Cardiac septum (tissue), 1 donor: ENCODE measurements around the gene KRTAP5-1. TPM values are rescaled to one million over a fixed set of nuclear protein-coding genes. Genes with fewer than 3 reads are reported as not detected.
"Not testable (repeated sequence)": the region's sequence is repeated elsewhere in the genome, so short reads cannot be mapped to it uniquely, and the experiment has no call there.

Experiments
- DNase-seq: peaks from one replicate; pipeline ENCODE4 v3.0.0-alpha.2; 2020; ENCODE audit warnings: low spot score
- intact Hi-C: fragments of 100-400 bp; cut with DNase I; formaldehyde crosslinking; loops from one replicate; pipeline ENCODE4 v1.14.0; 2022
- long read RNA-seq: library from polyadenylated mRNA; unstranded; transcript quantifications from one replicate; pipeline ENCODE4 v2.0.0, GENCODE V29; 2021
- total RNA-seq: library from RNA; stranded (reverse); fragmentation: NEBNext Ultra II Directional; extraction: Animal tissue kit (Norgen Biotek cat#: 25700); gene quantifications from one replicate; pipeline ENCODE4 v1.2.1, GENCODE V29; 2021
- donor health status: DM: no; HTN: no; CAD: no.

Gene KRTAP5-1, protein sequence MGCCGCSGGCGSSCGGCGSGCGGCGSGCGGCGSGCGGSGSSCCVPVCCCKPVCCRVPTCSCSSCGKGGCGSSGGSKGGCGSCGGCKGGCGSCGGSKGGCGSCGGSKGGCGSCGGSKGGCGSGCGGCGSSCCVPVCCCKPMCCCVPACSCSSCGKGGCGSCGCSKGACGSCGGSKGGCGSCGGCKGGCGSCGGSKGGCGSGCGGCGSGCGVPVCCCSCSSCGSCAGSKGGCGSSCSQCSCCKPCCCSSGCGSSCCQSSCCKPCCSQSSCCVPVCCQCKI
- total RNA-seq: not detected
- long read RNA-seq, partial matches to known transcripts: 0 of 1 reads
- long read RNA-seq, other reads (novel, unspliced or antisense): 0 of 1 reads

DNA sequence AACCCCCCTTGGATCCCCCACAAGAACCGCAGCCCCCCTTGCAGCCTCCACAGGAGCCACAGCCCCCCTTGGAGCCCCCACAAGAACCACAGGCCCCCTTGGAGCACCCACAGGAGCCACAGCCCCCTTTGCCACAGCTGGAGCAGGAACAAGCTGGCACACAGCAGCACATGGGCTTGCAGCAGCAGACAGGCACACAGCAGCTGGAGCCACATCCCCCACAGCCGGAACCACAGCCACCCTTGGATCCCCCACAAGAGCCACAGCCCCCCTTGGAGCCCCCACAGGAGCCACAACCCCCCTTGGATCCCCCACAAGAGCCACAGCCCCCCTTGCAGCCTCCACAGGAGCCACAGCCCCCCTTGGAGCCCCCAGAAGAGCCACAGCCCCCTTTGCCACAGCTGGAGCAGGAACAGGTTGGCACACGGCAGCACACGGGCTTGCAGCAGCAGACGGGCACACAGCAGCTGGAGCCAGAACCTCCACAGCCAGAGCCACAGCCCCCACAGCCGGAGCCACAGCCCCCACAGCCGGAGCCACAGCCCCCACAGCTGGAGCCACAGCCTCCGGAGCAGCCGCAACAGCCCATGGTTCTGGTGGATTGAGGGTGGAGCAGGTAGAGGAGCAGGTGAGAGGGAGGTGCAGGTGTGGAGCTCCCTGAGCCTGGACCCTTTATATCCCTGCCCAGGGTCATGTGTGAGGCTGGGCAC is at the start of gene KRTAP5-1:
Gene KRTAP5-1 (minus strand): TSS at position 623 of the 710 bp plus-strand sequence. CDS start 34 bp downstream, at position 589.
- DNase-seq, intact Hi-C loops: not testable (repeated sequence)

DNA sequence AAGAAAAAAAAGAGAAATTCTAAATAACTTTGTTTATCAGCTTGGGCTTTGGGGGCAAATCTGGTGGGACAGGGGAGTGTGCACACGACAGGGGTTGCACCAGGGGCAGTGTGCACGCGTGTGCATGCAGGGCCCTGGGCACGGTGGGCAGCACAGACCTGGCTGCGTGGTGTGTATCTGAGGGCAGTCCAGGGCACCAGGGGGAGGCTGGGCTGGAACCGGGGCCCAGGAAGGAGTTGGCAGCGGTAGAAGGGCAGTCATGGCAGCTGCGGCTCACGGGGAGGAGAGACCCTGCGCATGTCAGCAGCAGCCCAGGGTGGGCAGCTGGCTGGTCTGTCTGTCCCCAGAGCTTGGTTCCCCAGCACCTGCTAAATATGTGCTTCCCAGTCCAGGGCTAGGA is 48.8 kb upstream of the KRTAP5-1 start:
- DNase-seq: no peak

DNA sequence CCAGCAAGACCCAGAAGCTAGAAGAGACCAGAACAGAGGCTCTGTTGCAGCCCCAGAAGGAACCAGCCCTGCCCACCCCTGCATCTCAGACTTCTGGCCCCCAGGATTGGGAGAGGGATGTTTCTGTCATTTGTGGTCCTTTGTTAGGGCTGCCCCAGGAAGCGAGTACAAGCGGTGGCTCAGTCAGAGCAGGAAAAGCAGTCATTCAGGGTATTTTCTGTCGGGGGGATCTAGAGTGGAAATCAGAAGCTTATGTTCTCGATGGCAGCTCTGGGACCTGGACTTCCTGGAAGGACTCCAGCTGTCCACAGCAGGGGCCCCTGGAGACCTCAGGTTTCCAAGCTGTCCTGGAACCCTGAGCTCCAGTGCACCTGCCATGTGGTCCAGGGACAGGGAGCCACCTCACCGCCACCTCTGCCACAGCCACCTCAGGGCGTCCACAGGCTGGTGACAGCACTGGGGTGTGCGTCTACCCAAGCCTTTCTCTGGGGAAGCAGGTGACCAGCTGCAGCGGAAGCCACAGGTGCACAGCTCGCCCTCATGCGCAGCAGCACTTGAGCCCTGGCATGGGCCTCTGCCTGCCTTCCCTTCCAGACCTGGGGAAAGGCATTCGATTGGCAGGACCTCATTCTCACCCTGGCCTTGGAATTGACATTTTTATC is 47.1 kb upstream of the KRTAP5-1 start:
- intact Hi-C loops: no loop called here

More for the DNA sequence above, 48.8 kb upstream of the KRTAP5-1 start:
- intact Hi-C loops: no loop called here

DNA sequence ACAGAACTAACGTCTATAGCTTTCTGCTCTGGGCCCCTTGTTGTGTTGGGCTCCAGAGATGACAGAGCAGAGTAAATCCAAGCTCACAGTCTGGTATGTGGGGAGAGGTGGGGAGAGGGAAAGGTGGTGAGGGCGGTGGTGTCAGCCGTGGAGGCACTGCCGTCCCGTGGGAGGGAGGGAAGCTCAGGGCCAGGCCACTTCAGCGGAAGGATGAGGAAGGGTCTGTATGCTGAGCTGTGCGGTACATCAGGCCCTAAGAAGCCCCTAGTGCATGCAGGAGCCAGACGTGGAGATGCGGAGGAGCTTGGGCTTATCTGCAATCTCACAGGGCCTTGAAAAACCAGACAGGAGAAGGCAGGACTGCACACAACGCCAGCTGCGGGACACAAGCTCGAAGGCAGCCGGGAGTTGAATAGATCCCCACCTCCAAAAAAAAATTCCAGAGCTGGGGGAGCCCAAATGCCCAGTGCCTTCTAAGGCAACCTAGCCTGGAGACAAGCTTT is 46.0 kb upstream of the KRTAP5-1 start:
- intact Hi-C loops: no loop called here
- DNase-seq: no peak

More for the DNA sequence above, 47.1 kb upstream of the KRTAP5-1 start:
- DNase-seq: no peak

DNA sequence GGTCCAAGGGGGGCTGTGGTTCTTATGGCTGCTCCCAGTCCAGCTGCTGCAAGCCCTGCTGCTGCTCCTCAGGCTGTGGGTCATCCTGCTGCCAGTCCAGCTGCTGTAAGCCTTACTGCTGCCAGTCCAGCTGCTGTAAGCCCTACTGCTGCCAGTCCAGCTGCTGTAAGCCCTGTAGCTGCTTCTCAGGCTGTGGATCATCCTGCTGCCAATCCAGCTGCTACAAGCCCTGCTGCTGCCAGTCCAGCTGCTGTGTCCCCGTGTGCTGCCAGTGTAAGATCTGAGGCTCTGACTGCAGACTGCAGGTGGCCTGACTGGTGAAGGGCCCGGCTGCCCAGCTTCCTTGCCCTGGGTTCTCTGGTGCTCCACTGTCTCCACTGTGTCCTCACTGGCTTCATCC is 45.2 kb upstream of the KRTAP5-1 start:
- intact Hi-C loops: no loop called here
- no peak for DNase-seq

DNA sequence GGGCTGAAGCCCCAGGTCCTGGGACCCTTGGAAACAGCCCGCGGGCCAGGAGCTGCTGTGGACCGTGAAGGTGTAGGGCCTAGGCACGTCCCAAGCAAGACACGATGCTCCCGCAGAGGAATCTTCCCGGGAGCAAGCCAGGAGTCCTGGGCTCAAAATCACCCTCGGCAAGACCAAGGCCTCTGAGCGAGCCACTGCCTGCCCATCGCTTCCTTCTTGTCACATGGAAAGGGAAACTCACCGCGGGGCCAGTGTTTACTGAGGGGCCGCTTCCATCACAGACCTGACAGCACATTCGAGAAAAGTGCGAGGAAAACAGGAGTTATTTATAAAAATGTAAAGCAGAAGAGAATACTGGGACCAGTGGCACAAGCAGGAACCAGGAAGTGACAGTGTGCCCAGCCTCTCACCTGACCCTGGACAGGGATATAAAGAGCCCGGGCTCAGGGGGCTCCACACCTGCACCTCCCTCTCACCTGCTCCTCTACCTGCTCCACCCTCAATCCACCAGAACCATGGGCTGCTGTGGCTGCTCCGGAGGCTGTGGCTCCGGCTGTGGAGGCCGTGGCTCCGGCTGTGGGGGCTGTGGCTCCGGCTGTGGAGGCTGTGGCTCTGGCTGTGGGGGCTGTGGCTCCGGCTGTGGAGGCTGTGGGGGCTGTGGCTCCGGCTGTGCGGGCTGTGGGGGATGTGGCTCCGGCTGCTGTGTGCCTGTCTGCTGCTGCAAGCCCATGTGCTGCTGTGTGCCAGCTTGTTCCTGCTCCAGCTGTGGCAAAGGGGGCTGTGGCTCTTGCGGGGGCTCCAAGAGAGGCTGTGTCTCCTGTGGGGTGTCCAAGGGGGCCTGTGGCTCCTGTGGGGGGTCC is 44.5 kb upstream of the KRTAP5-1 start, which contains the start of gene KRTAP5-5:
Gene KRTAP5-5 (plus strand): TSS at position 450 of the 860 bp plus-strand sequence. CDS start 66 bp downstream, at position 516.
- intact Hi-C loops: loop anchor here (10.0 kb wide), 1 partner anchor 85 kb away; no protein-coding TSS in a partner anchor
- no peak for DNase-seq

DNA sequence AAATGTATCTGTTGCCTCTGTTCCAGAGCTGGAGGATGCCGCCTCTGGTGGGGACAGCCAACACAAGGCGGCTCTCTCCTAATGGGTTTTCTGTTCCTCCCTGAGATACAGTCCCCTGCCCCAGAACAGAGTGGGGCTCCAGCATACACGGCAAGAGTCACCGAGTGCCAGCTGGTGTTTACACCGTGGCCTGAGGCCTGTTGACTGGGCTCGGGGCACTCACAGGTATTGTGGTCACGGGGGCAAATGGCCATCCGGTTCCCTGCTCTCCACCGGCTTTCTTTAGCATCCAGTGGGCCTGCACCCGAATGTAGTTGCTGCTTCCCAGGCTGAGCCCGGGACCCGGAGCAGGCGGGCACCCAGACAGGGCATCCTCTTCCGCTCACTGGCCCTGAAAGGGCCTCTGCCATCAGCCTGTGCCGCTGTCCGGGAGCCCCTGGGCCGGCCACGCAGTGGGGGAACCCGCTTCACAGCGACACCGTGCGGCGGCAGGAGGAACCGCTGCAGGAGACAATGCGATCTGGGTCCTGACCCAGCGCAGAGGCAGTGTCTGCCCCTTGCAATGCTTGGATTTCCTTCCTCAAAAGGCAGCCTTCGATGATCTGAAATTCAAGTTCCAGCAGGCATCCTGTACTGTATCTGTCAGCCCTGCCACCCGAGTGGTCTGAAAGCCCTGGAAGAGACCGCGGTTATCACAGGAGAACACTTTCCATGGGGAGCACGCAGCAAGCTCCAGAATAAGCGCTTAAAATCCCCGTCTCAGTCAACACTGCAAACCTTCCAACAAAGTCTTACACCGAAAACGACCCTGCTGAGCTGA is 43.6 kb upstream of the KRTAP5-1 start:
- intact Hi-C loops: loop anchor here (10.0 kb wide), 1 partner anchor 84 kb away; no protein-coding TSS in a partner anchor
- DNase-seq: no peak

DNA sequence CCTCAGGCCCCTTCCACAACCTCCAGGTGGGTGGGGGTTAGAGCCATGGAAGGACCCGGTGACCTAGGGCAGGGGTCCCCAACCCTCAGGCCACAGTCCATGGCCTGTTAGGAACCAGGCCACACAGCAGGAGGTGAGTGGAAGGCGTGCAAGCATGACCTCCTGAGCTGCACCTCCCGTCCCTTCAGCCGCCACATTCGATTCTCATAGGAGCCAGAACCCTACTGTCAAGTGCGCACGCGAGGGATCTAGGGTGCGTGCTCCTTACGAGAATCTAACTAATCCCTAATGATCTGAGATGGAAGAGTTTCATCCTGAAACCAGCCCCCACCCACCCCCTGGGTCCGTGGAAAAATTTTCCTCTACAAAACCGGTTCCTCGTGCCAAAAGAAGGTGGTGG is 40.5 kb upstream of the KRTAP5-1 start:
- intact Hi-C loops: loop anchor here (10.0 kb wide), 1 partner anchor 81 kb away; no protein-coding TSS in a partner anchor
- no peak for DNase-seq

DNA sequence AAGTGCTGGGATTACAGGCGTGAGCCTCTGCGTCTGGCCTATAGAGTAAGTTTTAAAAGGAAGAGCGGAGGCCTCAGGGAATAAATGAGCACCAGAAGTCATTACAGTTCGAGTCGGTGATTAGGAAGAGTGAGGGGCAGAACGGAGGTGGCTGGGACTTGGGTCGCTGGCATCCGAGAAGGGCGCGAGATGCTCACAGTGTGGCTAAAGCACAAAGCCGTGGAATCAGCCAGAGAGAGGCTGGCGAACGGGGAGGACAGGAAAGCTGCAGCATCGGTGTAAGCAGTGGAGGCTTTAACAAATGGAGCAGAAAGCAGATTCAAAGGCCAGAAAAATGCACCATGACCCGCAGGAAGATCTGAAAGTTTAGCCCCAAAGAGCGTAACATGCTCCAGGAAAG is 39.5 kb upstream of the KRTAP5-1 start:
- intact Hi-C loops: loop anchor here (10.0 kb wide), 1 partner anchor 80 kb away; no protein-coding TSS in a partner anchor
- DNase-seq: no peak

DNA sequence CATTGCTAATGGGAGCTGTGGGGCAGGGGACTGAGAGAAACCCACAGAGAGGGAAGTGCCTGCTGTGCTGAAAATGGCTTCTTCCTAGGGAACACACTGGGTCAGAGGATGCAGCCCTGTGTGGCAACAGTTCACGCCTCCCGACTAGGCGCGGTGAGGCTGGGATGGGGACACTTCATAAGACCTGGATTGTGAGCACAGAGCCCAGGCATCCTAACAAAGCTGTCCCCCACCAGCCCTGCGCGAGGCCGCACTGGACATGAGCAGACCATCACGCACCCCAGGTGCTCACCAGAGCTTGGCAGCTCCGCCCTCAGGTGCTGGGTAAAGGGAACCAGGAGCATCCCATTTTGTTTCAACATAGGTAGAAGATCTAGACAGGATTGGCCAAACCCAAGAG is 38.6 kb upstream of the KRTAP5-1 start:
- intact Hi-C loops: loop anchor here (10.0 kb wide), 1 partner anchor 79 kb away; no protein-coding TSS in a partner anchor
- no peak for DNase-seq

DNA sequence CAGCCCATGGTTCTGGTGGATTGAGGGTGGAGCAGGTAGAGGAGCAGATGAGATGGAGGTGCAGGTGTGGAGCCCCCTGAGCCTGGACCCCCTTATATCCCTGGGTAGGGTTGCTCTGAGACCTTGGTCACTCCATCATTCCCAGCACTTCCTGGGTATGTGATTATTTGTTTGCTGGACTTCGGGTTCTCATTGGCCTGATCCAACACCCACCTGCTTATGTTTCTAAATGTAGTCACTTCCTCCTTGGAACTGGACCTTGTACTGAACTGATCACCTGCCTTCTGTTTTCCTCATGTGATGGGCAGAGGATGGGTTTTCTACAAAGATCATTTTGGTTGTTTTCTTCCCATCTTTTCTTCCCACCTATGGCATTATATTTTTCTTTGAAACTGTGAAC is 37.0 kb upstream of the KRTAP5-1 start, which contains the start of gene KRTAP5-4:
Gene KRTAP5-4 (minus strand): TSS at position 53 of the 400 bp plus-strand sequence. CDS start 45 bp downstream, at position 8.
- intact Hi-C loops: loop anchor here (10.0 kb wide), 1 partner anchor 77 kb away; no protein-coding TSS in a partner anchor
- DNase-seq: no peak

DNA sequence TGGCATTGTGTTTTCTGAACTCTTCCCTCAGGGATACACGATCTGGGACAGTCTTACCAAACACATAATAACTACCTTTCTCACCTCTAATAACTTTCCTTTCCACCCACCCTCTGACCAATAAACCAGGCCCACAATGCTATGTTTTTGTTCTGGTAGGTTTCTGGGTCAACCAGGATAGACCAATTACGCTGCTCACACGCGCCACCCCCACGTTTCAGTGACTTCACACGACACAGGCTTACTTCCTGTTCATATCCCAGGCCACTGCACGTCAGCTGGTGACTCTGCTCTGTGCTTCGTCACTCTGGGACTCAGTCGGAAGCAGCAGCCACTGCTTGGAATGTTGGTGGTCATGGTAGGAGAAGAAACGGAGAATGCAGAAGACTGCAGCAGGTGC is 34.4 kb upstream of the KRTAP5-1 start:
- no peak for DNase-seq
- intact Hi-C loops: no loop called here

DNA sequence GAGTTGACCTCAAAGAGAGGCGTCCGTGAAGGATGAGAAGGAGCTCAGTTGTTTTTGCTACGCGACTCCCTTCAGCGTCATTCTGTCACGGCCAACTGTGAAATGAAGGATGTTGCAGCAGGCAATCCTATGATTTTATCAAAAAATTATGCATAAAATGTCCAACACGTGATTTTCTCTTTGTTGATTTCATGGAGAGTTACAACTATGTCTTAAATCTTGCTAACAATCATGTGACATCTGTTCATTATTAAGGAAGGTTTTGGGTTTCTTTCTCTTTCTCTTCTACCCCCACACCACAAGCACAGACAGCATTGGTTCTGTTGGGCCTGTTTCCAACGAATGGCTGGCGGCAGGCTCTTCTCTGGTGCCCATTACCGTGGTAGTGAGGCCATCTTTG is 33.1 kb upstream of the KRTAP5-1 start:
- no peak for DNase-seq
- intact Hi-C loops: no loop called here

DNA sequence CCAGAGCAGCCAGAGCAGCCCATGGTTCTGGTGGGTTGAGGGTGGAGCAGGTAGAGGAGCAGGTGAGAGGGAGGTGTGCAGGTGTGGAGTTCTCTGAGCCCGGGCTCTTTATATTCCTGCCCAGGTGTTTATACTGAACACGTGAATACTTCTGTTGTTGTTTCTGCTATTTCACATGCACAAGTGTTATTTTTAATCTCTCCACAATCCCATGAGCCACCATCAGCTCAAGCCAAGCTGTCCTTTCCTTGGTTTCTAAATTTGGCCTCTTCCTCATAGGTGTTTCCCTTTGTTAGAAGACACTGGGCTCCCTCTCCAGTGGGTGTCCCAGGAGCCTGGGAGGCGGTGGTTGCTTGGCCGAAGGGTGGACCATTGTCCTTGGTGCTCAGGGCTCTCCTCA is 23.3 kb upstream of the KRTAP5-1 start, which contains the start of gene KRTAP5-3:
Gene KRTAP5-3 (minus strand): TSS at position 101 of the 400 bp plus-strand sequence. CDS start 78 bp downstream, at position 23.
- intact Hi-C loops: no loop called here
- no peak for DNase-seq

DNA sequence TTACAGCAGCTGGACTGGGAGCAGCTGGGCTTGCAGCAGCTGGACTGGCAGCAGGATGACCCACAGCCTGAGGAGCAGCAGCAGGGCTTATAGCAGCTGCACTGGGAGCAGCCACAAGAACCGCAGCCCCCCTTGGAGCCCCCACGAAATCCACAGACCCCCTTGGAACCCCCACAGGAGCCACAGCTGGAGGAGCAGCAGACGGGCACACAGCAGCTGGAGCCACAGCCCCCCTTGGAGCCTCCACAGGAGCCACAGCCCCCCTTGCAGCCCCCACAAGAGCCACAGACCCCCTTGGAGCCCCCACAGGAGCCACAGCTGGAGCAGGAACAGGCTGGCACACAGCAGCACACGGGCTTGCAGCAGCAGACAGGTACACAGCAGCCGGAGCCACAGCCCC is 22.8 kb upstream of the KRTAP5-1 start:
- intact Hi-C loops, DNase-seq: not testable (repeated sequence)

DNA sequence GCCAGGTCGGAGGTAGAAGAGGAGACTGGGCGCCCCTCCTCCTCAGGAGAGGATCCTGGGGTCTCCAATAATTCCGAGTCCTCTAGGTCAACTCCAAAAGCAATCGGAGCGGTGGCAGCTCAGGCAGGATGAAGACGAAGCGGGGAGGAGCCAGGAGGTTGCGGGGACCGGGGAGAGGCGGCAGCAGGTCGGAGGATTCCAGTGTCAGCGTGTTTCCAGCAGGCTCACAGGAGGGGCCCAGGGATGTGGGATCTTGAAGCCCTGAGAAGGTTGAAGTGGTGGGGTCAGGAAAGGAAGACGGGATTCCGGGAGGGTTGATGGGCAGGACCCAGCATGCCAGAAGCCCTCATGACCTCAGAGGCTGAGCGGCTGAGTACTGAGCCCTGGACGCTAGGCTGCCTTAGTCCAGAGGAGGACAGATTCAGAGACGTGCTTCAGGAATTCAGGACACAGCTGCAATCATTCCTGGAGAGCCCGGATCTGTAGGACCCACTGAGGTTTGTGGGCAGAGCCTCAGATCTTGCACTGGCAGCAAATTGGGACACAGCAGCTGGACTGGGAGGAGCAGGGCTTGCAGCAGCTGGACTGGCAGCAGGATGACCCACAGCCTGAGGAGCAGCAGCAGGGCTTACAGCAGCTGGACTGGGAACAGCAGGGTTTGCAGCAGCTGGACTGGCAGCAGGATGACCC is 22.2 kb upstream of the KRTAP5-1 start:
- intact Hi-C loops: not testable (repeated sequence)

DNA sequence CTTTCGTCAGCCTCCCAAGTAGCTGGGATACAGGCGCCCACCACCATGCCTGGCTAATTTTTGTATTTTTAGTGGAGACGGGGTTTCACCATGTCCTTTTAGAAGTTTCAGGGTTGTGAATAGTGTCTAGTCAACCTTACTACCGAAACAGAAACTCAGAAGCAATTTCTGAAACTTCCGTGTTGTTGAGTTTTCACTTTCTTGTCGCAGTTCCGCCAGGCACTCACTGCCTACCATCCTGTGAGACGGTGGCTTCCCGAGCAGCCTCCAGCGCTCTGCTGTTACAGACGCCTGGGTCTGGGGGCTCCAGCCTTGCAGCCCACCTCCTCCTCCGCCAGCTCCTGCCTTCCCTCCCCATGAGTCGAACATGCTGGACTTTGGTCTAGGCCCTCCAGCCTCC is 20.8 kb upstream of the KRTAP5-1 start:
- intact Hi-C loops, DNase-seq: not testable (repeated sequence)

More for the DNA sequence above, 22.2 kb upstream of the KRTAP5-1 start:
- DNase-seq: not testable (repeated sequence)
